ENCODE data around the gene XPC.

The XPC gene

GRCh38 chr3:14146381-14147065, 31.9 kb downstream of the XPC start:
- no peak for DNase-seq

- DNase-seq: no peak
Observed at GRCh38 chr3:14145670-14146380, 32.6 kb downstream of the XPC start.

GRCh38 chr3:14145236-14145635, 33.2 kb downstream of the XPC start:
- DNase-seq: no peak

GRCh38 chr3:14144423-14145075, 33.9 kb downstream of the XPC start:
- peak; percentile 90 for DNase-seq

- no peak for DNase-seq
Observed at GRCh38 chr3:14143271-14144225, 34.9 kb downstream of the XPC start.

- peak; percentile 29 for DNase-seq
Observed at GRCh38 chr3:14142567-14143270, 35.7 kb downstream of the XPC start.

DNA sequence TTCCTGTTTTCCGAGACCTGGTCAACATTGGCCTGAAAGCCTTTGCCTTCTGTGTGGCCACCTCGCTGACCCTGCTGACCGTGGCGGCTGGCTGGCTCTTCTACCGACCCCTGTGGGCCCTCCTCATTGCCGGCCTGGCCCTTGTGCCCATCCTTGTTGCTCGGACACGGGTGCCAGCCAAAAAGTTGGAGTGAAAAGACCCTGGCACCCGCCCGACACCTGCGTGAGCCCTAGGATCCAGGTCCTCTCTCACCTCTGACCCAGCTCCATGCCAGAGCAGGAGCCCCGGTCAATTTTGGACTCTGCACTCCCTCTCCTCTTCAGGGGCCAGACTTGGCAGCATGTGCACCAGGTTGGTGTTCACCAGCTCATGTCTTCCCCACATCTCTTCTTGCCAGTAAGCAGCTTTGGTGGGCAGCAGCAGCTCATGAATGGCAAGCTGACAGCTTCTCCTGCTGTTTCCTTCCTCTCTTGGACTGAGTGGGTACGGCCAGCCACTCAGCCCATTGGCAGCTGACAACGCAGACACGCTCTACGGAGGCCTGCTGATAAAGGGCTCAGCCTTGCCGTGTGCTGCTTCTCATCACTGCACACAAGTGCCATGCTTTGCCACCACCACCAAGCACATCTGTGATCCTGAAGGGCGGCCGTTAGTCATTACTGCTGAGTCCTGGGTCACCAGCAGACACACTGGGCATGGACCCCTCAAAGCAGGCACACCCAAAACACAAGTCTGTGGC, 36.6 kb downstream of the XPC start:
- no peak for DNase-seq

- no peak for DNase-seq
Observed at GRCh38 chr3:14141144-14141543, 37.3 kb downstream of the XPC start.

GRCh38 chr3:14140668-14141067, 37.7 kb downstream of the XPC start:
- DNase-seq: no peak

- no peak for DNase-seq
Observed at GRCh38 chr3:14139771-14140170, 38.6 kb downstream of the XPC start.

- no peak for DNase-seq
Observed at GRCh38 chr3:14138878-14139655, 39.3 kb downstream of the XPC start.

- DNase-seq: no peak
Observed at GRCh38 chr3:14138109-14138877, 40.1 kb downstream of the XPC start.

DNA sequence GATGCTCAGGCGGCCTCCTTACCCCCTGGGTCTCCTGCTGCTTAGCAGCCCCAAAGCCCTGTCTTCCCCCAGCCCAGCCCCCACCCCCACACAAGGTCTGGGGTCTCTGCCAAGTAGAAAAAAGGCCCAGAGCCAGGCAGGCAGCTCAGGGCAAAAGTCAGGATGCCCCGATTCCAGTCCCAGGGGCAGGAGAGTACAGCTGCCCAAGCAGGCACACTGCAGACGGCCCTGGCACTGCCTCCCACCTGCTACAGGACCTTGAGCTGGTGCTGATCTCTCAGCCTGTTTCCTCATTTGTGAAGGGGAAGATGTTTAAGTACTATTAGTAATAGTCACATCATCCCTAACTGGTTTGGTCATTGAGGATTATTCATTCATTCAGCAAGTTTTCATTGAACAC, 41.0 kb downstream of the XPC start:
- DNase-seq: no peak

GRCh38 chr3:14137004-14137403, 41.4 kb downstream of the XPC start:
- no peak for DNase-seq

DNA sequence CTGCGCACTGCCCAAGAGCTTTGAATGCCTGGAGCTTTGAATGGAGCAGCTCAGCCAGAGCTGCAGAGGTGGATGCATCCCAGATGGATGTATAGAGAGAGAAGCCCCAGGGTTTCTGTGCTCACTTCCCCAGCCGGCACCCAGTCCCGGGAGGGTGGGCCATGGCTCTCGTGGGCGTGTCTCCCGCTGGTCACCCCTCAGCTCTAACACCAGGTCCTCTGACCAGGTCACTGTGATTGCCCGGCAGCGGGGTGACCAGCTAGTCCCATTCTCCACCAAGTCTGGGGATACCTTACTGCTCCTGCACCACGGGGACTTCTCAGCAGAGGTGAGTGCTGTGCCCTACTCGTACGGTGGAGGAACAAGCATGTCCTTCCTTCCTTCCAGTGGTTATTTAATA, 42.8 kb downstream of the XPC start:
- no peak for DNase-seq

DNA sequence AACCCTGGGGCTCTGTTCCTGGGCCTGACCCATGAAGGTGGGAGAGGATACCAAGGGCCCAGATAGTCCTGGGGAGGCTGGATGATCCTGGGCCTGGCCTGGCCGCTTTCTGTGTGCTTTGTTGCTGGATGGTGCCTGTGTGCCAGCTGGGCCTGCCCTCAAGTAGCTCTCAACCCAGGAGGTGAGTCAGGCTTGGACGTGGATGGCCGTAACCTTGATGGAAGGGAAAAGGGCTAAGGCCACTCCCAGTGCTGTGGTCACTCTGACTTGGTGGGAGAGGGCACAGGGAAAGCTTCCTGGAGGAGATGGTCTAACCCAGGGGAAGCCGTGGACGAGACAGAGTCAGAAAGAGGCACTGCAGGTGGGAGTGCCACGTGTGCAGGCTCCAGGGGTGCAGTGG, 44.1 kb downstream of the XPC start:
- DNase-seq: no peak

DNA sequence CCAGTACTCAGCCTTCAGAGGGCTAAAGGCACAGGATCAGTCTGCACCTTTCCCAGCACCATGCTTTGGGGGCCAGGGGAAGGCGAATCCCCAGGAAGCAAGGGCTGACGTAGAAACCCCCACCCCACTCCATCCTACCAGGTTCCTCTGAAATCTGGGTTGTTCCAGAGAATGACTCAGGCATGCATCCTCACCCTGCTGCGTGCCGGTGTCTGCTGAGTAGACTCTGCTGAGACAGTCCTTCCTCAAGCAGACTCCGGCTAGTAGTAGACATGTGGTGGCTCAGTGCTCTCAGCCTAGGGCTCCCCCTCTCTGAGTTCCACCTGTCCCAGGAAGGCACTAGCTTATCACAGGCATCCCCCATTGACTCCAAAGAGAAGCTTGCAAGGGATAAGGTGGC, 44.5 kb downstream of the XPC start:
- no peak for DNase-seq

DNA sequence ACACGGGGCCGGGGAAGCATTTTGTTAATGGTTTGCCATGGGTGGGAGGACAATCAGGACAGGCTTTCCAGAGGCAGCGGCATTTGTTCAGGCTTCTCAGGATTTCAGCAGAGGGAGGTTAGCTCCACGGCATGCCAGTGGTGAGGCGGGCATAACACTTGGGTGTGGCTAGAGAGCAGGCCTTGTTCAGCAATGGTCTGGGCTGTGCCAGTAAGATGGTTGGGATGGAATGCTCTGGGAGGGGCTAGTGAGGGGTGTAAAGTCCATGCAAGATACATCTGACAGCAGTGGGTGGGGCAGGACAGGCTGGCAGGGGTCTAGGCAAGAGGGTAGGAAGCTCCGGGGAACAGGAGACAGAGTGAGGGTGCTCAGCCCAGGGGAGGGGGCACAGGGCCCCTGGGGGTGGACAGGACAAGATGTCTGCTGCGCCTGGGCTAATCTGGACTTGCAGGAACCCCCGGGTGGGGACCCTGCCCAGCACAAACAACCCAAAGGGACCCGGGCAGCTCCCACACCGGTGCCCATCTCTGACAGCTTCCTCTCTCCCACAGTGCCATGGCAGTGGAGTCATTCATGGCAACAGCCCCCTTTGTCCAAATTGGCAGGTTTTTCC, 45.1 kb downstream of the XPC start:
- no peak for DNase-seq

- DNase-seq: no peak
Observed at GRCh38 chr3:14132689-14133088, 45.7 kb downstream of the XPC start.

GRCh38 chr3:14132120-14132519, 46.3 kb downstream of the XPC start:
- no peak for DNase-seq

All from activated CD4-positive, alpha-beta T cell treated with anti-CD3 and anti-CD28 coated beads, Interleukin-2, Interleukin-6, amounts not matched to agents 100 ng/mL and 50 ng/mL, durations not matched to agents 16 hours and 8 hours (primary cell).